K562 (cell line): ENCODE data around the gene KCNS1. TPM values are rescaled to one million over a fixed set of nuclear protein-coding genes. Genes with fewer than 3 reads are reported as not detected.

ENCODE experiments used
- ATAC-seq: fragments of 200-7000 bp; cut with Tn5 transposase; 3 replicates; pipeline ENCODE4 v1.9.1; 2020; ENCODE audit warnings: moderate library complexity
- BruUV-seq: library from RNA; stranded (reverse); fragments of 400-500 nt; replicated peaks from 2 replicates; lab custom pipeline; 2021; lab: Mats Ljungman, UMichigan
- CTCF ChIA-PET: fragments of 300-600 bp; formaldehyde crosslinking; extraction: SDS; loops from one replicate; lab custom pipeline; 2021; ENCODE audit warnings: low intra/inter-chr PET ratio; lab: Yijun Ruan, JAX
- POLR2A ChIA-PET: fragments of 300-600, 350-650 bp; sonication (Branson Sonifier 250); formaldehyde crosslinking; extraction: SDS; loops from one replicate; lab custom pipeline; 2021; ENCODE audit warnings: antibody characterized with exemption, inconsistent platforms; lab: Yijun Ruan, JAX
- DNase-seq, 4 experiments: peaks; one replicate each; pipeline versions ENCODE4 v3.0.0 to v3.0.0-alpha.2; 2011 to 2018; ENCODE audit warnings: low spot score in 3 of 4, mixed read lengths in 3 of 4; ENCODE audit errors: extremely low read depth in 1 of 4
- FAIRE-seq: peaks from 2 replicates; lab custom pipeline; 2011; peaks lifted over from hg19 to GRCh38; lab: Jason Lieb, UNC
- H2AFZ ChIP-seq: 2 replicates; pipeline ENCODE4 v1.6.0; 2011; ENCODE audit warnings: low read depth, low read length, control low read depth, inconsistent platforms
- H3K27ac ChIP-seq: fragments of 200-600 bp; 3 replicates; pipeline ENCODE4 v1.8.0; 2011; ENCODE audit warnings: low read depth, mild to moderate bottlenecking, control low read depth, inconsistent platforms, low read length, moderate library complexity, mixed read lengths; ENCODE audit errors: extremely low read depth
- H3K27me3 ChIP-seq, 2 experiments: fragments of 300-600 bp in 1 of 2; 2 replicates in 1 of 2; 3 replicates in 1 of 2; pipeline versions ENCODE4 v1.6.0 to v1.8.0; 2011; ENCODE audit warnings: inconsistent platforms in 2 of 2, low read length in 2 of 2, mild to moderate bottlenecking in 1 of 2, mixed read lengths in 1 of 2, moderate library complexity in 1 of 2; ENCODE audit not compliant: control insufficient read depth in 2 of 2, insufficient read depth in 2 of 2
- H3K36me3 ChIP-seq: fragments of 300-600 bp; 3 replicates; pipeline ENCODE4 v1.8.0; 2011; ENCODE audit warnings: mild to moderate bottlenecking, low read length, inconsistent platforms; ENCODE audit not compliant: control insufficient read depth, insufficient read depth
- H3K4me1 ChIP-seq, 2 experiments: fragments of 200-600 bp in 1 of 2; replicated peaks in 1 of 2; 2 replicates in 1 of 2; 3 replicates in 1 of 2; pipeline versions ENCODE4 v1.5.1 to v1.8.0; 2011; ENCODE audit warnings: inconsistent platforms in 2 of 2, low read length in 2 of 2, mild to moderate bottlenecking in 1 of 2, mixed read lengths in 1 of 2, moderate library complexity in 1 of 2; ENCODE audit not compliant: control insufficient read depth in 2 of 2, insufficient read depth in 2 of 2
- H3K4me2 ChIP-seq: 2 replicates; pipeline ENCODE4 v1.6.1; 2011; ENCODE audit warnings: low read length, control low read depth, inconsistent platforms, mixed read lengths; ENCODE audit not compliant: insufficient read depth
- H3K4me3 ChIP-seq: fragments of 200-600 bp; sonication (generic), shearing (Covaris generic); 2 replicates; pipeline ENCODE4 v1.5.1; 2016; ENCODE audit warnings: control low read depth, inconsistent platforms
- H3K79me2 ChIP-seq: fragments of 200-600 bp; 3 replicates; pipeline ENCODE4 v1.8.0; 2011; ENCODE audit warnings: low read length, inconsistent platforms; ENCODE audit not compliant: control insufficient read depth, insufficient read depth
- H3K9ac ChIP-seq, 2 experiments: 2 replicates each; pipeline versions ENCODE4 v1.6.0 to v1.6.1; 2011; ENCODE audit warnings: low read depth in 2 of 2, low read length in 2 of 2, control low read depth in 1 of 2, inconsistent platforms in 1 of 2, mild to moderate bottlenecking in 1 of 2, mixed read lengths in 1 of 2; ENCODE audit not compliant: insufficient read depth in 1 of 2
- H3K9me1 ChIP-seq: one replicate; pipeline ENCODE4 v1.6.0; 2011; ENCODE audit warnings: inconsistent platforms, mild to moderate bottlenecking, low read length, moderate library complexity; ENCODE audit not compliant: control insufficient read depth, insufficient read depth
- H3K9me3 ChIP-seq: replicated peaks from 2 replicates; pipeline ENCODE4 v1.5.1; 2011; ENCODE audit warnings: low read depth, low read length, inconsistent platforms; ENCODE audit not compliant: control insufficient read depth, insufficient read depth
- H4K20me1 ChIP-seq: replicated peaks from 2 replicates; pipeline ENCODE4 v1.6.1; 2011; ENCODE audit warnings: low read length, inconsistent platforms, mixed read lengths; ENCODE audit not compliant: control insufficient read depth, insufficient read depth
- ELK1 ChIP-seq: sonication (generic); formaldehyde crosslinking; IDR thresholded peaks from 2 replicates; pipeline ENCODE4 v1.8.1; 2022; ENCODE audit warnings: missing genetic modification reagents
- EZH2 ChIP-seq: IDR thresholded peaks from 2 replicates; pipeline ENCODE4 v1.6.1; 2012; ENCODE audit warnings: low read depth, mild to moderate bottlenecking, inconsistent platforms, low read length, borderline replicate concordance
- GMEB1 ChIP-seq: fragments of 250-450 bp; sonication (Bioruptor Pico); IDR thresholded peaks from 2 replicates; pipeline ENCODE4 v1.4.0; 2020; ENCODE audit warnings: mild to moderate bottlenecking
- ILK ChIP-seq: fragments of 450-650 bp; IDR thresholded peaks from 2 replicates; pipeline ENCODE4 v1.6.1; 2016; ENCODE audit warnings: missing genetic modification characterization, low read depth, mild to moderate bottlenecking, missing compliant biosample characterization, moderate library complexity, borderline replicate concordance
- NCOA4 ChIP-seq: fragments of 450-650 bp; IDR thresholded peaks from 2 replicates; pipeline ENCODE4 v1.6.1; 2018; ENCODE audit warnings: mild to moderate bottlenecking; ENCODE audit not compliant: partially characterized antibody
- ZFX ChIP-seq: sonication (generic); formaldehyde crosslinking; IDR thresholded peaks from 2 replicates; pipeline ENCODE4 v1.8.0; 2022; ENCODE audit warnings: mild to moderate bottlenecking, missing genetic modification reagents, moderate library complexity
- WGBS: fragments of 100-300 bp; shearing (Covaris generic); methylation state at CpG from one replicate; pipeline ENCODE4 v1.1.6; 2016; ENCODE audit warnings: low coverage, mixed read lengths; ENCODE audit not compliant: insufficient coverage; ENCODE audit errors: missing lambda C conversion rate; 5-methylcytosine and 5-hydroxymethylcytosine counted together
- in situ Hi-C: fragments of 300-500 bp; cut with MboI; formaldehyde crosslinking; loops from 4 replicates; pipeline ENCODE4 v1.15.0; 2018; ENCODE audit warnings: inconsistent platforms, mixed read lengths
- intact Hi-C: fragments of 100-400 bp; cut with micrococcal nuclease; formaldehyde crosslinking; loops from 2 replicates; pipeline ENCODE4 v1.14.2; 2022
- polyA plus RNA-seq, 8 experiments: library from polyadenylated mRNA; depleted of rRNA in 4 of 8; stranded (reverse) in 5 of 8; unstranded in 3 of 8; fragments of >200 nt; fragmentation: Nextera tagmentation in 2 of 8; fragmentation: Illumina TruSeq in 1 of 8; extraction: Ambion mirVana in 2 of 8; extraction: Trizol in 1 of 8; gene quantifications; 2 replicates each; pipeline versions ENCODE4 v1.2.1 to v1.2.3, GENCODE V29; 2011 to 2014; ENCODE audit warnings: inconsistent platforms in 1 of 8, missing spikeins in 1 of 8
- total RNA-seq, 7 experiments: library from RNA; depleted of rRNA in 6 of 7; stranded (reverse); fragments of >200 nt in 6 of 7; fragmentation: Illumina TruSeq in 2 of 7; extraction: Trizol in 2 of 7; gene quantifications; 2 replicates each; pipeline versions ENCODE4 v1.2.1 to v1.2.3, GENCODE V29; 2011 to 2021; ENCODE audit warnings: low replicate concordance in 1 of 7

Gene KCNS1
- total and polyA plus RNA-seq, 9 of the 15 experiments (the other 6 are each of a cell fraction or from before 2014, with no cell fraction given): not detected

GRCh38 chr20:45087097-45087790, 13.7 kb downstream of the KCNS1 start:
- no peak for ATAC-seq
- ChIA-PET POLR2A (interaction anchor here (1.4 kb wide), 1 partner anchor 10 kb away, joined by 3 read pairs; no protein-coding TSS in a partner anchor), CTCF (interaction anchor here (0.9 kb wide), 1 partner anchor 42 kb away, joined by 3 read pairs; no protein-coding TSS in a partner anchor)
- no peak for FAIRE-seq
- Histone ChIP-seq H2AFZ (no peak overlapping the region), H3K4me2 (no peak overlapping the region), H3K9me3 (no peaks in the 10 kb centered on the region), H3K9ac (no peak overlapping the region), H3K4me1 (no peaks in the 10 kb centered on the region), H3K27me3 (no peaks in the 10 kb centered on the region), H3K79me2 (no peaks in the 10 kb centered on the region), H4K20me1 (no peaks in the 10 kb centered on the region), H3K4me3 (no peak overlapping the region), H3K27ac (no peak overlapping the region), H3K36me3 (no peaks in the 10 kb centered on the region), H3K9me1 (no peaks in the 10 kb centered on the region)
- BruUV-seq: no TSS peak
- intact Hi-C loops: no loop called here
- no peak for TF ChIP-seq ILK (tag)
- no peak for TF ChIP-seq EZH2
- no peak for TF ChIP-seq NCOA4
- no peak for TF ChIP-seq ELK1 (CRISPR knock-in tag)
- TF ChIP-seq ZFX (CRISPR knock-in tag): no peak
- no peak for TF ChIP-seq GMEB1
- no peak for DNase-seq
- WGBS: 51% methylated on average over 3 of the region's 3 CpGs
- in situ Hi-C loops: no loop called here
